Stromal cell of bone marrow (primary cell): ENCODE measurements around the gene BCAS3.
"Not testable (repeated sequence)": the region's sequence is repeated elsewhere in the genome, so short reads cannot be mapped to it uniquely, and the experiment has no call there.

Experiments used
- DNase-seq: peaks from one replicate; pipeline ENCODE4 v3.0.0-alpha.2; 2012; ENCODE audit warnings: low read depth

BCAS3 gene

GRCh38 chr17:60798576-60798975, 120.9 kb downstream of the BCAS3 start:
- DNase-seq: no peak

GRCh38 chr17:60802377-60802776, 124.7 kb downstream of the BCAS3 start:
- DNase-seq: no peak

GRCh38 chr17:60803059-60803458, 125.4 kb downstream of the BCAS3 start:
- DNase-seq: no peak

- no peak for DNase-seq
Measured at GRCh38 chr17:60804831-60805230, 127.2 kb downstream of the BCAS3 start.

- DNase-seq: no peak
Measured at GRCh38 chr17:60809421-60809820, 131.8 kb downstream of the BCAS3 start.

- not testable (repeated sequence) for DNase-seq
Measured at GRCh38 chr17:60814941-60815340, 137.3 kb downstream of the BCAS3 start.

- peak; percentile 87 for DNase-seq
Measured at GRCh38 chr17:60817192-60817591, 139.5 kb downstream of the BCAS3 start.

GRCh38 chr17:60819447-60820130, 141.9 kb downstream of the BCAS3 start:
- DNase-seq: no peak

- DNase-seq: no peak
Measured at GRCh38 chr17:60823515-60823914, 145.9 kb downstream of the BCAS3 start.

GRCh38 chr17:60825351-60825750, 147.7 kb downstream of the BCAS3 start:
- DNase-seq: no peak

GRCh38 chr17:60827943-60828342, 150.3 kb downstream of the BCAS3 start:
- DNase-seq: no peak

- DNase-seq: no peak
Measured at GRCh38 chr17:60832151-60832585, 154.5 kb downstream of the BCAS3 start.

GRCh38 chr17:60832631-60833030, 155.0 kb downstream of the BCAS3 start:
- DNase-seq: no peak

- DNase-seq: no peak
Measured at GRCh38 chr17:60840456-60840855, 162.8 kb downstream of the BCAS3 start.

- DNase-seq: no peak
Measured at GRCh38 chr17:60845012-60845411, 167.4 kb downstream of the BCAS3 start.

GRCh38 chr17:60846175-60846574, 168.5 kb downstream of the BCAS3 start:
- no peak for DNase-seq

GRCh38 chr17:60851181-60851580, 173.5 kb downstream of the BCAS3 start:
- DNase-seq: no peak

- DNase-seq: no peak
Measured at GRCh38 chr17:60857556-60858080, 180.0 kb downstream of the BCAS3 start.

GRCh38 chr17:60862482-60862881, 184.8 kb downstream of the BCAS3 start:
- no peak for DNase-seq

- peak; percentile 21 for DNase-seq
Measured at GRCh38 chr17:60863892-60864707, 186.4 kb downstream of the BCAS3 start.

- no peak for DNase-seq
Measured at GRCh38 chr17:60864708-60865005, 187.0 kb downstream of the BCAS3 start.

- no peak for DNase-seq
Measured at GRCh38 chr17:60874772-60875171, 197.1 kb downstream of the BCAS3 start.
